DMS79 (cell line): Measurements from ENCODE around the gene SLCO2A1.

Experiments
- DNase-seq: peaks from one replicate; lab custom pipeline; 2025; lab: John Stamatoyannopoulos, UW

Gene SLCO2A1

GRCh38 chr3:134060561-134061385, 31.0 kb upstream of the SLCO2A1 start:
- DNase-seq: no peak

GRCh38 chr3:134059671-134060560, 30.2 kb upstream of the SLCO2A1 start:
- no peak for DNase-seq

GRCh38 chr3:134059035-134059601, 29.4 kb upstream of the SLCO2A1 start:
- DNase-seq: peak; percentile 3

GRCh38 chr3:134057654-134058110, 28.0 kb upstream of the SLCO2A1 start:
- DNase-seq: no peak

- DNase-seq: no peak
Observed at GRCh38 chr3:134057006-134057653, 27.4 kb upstream of the SLCO2A1 start.

- DNase-seq: no peak
Observed at GRCh38 chr3:134056464-134056891, 26.8 kb upstream of the SLCO2A1 start.

- no peak for DNase-seq
Observed at GRCh38 chr3:134055661-134056060, 25.9 kb upstream of the SLCO2A1 start.

- no peak for DNase-seq
Observed at GRCh38 chr3:134054881-134055280, 25.2 kb upstream of the SLCO2A1 start.

- DNase-seq: no peak
Observed at GRCh38 chr3:134054231-134054630, 24.5 kb upstream of the SLCO2A1 start.

GRCh38 chr3:134052370-134052769, 22.6 kb upstream of the SLCO2A1 start:
- DNase-seq: no peak

GRCh38 chr3:134049676-134050075, 20.0 kb upstream of the SLCO2A1 start:
- DNase-seq: no peak

- DNase-seq: no peak
Observed at GRCh38 chr3:134048278-134048996, 18.7 kb upstream of the SLCO2A1 start.

GRCh38 chr3:134044459-134044858, 14.7 kb upstream of the SLCO2A1 start:
- DNase-seq: no peak

- DNase-seq: no peak
Observed at GRCh38 chr3:134040066-134040465, 10.3 kb upstream of the SLCO2A1 start.

- DNase-seq: no peak
Observed at GRCh38 chr3:134039161-134039862, 9.6 kb upstream of the SLCO2A1 start.

GRCh38 chr3:134038716-134039115, 9.0 kb upstream of the SLCO2A1 start:
- no peak for DNase-seq

GRCh38 chr3:134038071-134038491, 8.4 kb upstream of the SLCO2A1 start:
- DNase-seq: no peak

- DNase-seq: no peak
Observed at GRCh38 chr3:134037168-134037567, 7.4 kb upstream of the SLCO2A1 start.

GRCh38 chr3:134036291-134036690, 6.6 kb upstream of the SLCO2A1 start:
- DNase-seq: no peak

- DNase-seq: no peak
Observed at GRCh38 chr3:134035836-134036235, 6.1 kb upstream of the SLCO2A1 start.
